K562 (cell line): Measurements from ENCODE around the gene LYPD3. TPM values are rescaled to one million over a fixed set of nuclear protein-coding genes. Genes with fewer than 3 reads are reported as not detected.

ENCODE experiments used
- ATAC-seq: fragments of 200-7000 bp; cut with Tn5 transposase; 3 replicates; pipeline ENCODE4 v1.9.1; 2020; ENCODE audit warnings: moderate library complexity
- BruUV-seq: library from RNA; stranded (reverse); fragments of 400-500 nt; replicated peaks from 2 replicates; lab custom pipeline; 2021; lab: Mats Ljungman, UMichigan
- CTCF ChIA-PET: fragments of 300-600 bp; formaldehyde crosslinking; extraction: SDS; loops from one replicate; lab custom pipeline; 2021; ENCODE audit warnings: low intra/inter-chr PET ratio; lab: Yijun Ruan, JAX
- POLR2A ChIA-PET: fragments of 300-600, 350-650 bp; sonication (Branson Sonifier 250); formaldehyde crosslinking; extraction: SDS; loops from one replicate; lab custom pipeline; 2021; ENCODE audit warnings: antibody characterized with exemption, inconsistent platforms; lab: Yijun Ruan, JAX
- DNase-seq, 4 experiments: peaks; one replicate each; pipeline versions ENCODE4 v3.0.0 to v3.0.0-alpha.2; 2011 to 2018; ENCODE audit warnings: low spot score in 3 of 4, mixed read lengths in 3 of 4; ENCODE audit errors: extremely low read depth in 1 of 4
- FAIRE-seq: peaks from 2 replicates; lab custom pipeline; 2011; peaks lifted over from hg19 to GRCh38; lab: Jason Lieb, UNC
- H2AFZ ChIP-seq: 2 replicates; pipeline ENCODE4 v1.6.0; 2011; ENCODE audit warnings: low read depth, low read length, control low read depth, inconsistent platforms
- H3K27ac ChIP-seq: fragments of 200-600 bp; 3 replicates; pipeline ENCODE4 v1.8.0; 2011; ENCODE audit warnings: low read depth, mild to moderate bottlenecking, control low read depth, inconsistent platforms, low read length, moderate library complexity, mixed read lengths; ENCODE audit errors: extremely low read depth
- H3K27me3 ChIP-seq, 2 experiments: fragments of 300-600 bp in 1 of 2; 2 replicates in 1 of 2; 3 replicates in 1 of 2; pipeline versions ENCODE4 v1.6.0 to v1.8.0; 2011; ENCODE audit warnings: inconsistent platforms in 2 of 2, low read length in 2 of 2, mild to moderate bottlenecking in 1 of 2, mixed read lengths in 1 of 2, moderate library complexity in 1 of 2; ENCODE audit not compliant: control insufficient read depth in 2 of 2, insufficient read depth in 2 of 2
- H3K36me3 ChIP-seq: fragments of 300-600 bp; 3 replicates; pipeline ENCODE4 v1.8.0; 2011; ENCODE audit warnings: mild to moderate bottlenecking, low read length, inconsistent platforms; ENCODE audit not compliant: control insufficient read depth, insufficient read depth
- H3K4me1 ChIP-seq, 2 experiments: fragments of 200-600 bp in 1 of 2; replicated peaks in 1 of 2; 2 replicates in 1 of 2; 3 replicates in 1 of 2; pipeline versions ENCODE4 v1.5.1 to v1.8.0; 2011; ENCODE audit warnings: inconsistent platforms in 2 of 2, low read length in 2 of 2, mild to moderate bottlenecking in 1 of 2, mixed read lengths in 1 of 2, moderate library complexity in 1 of 2; ENCODE audit not compliant: control insufficient read depth in 2 of 2, insufficient read depth in 2 of 2
- H3K4me2 ChIP-seq: 2 replicates; pipeline ENCODE4 v1.6.1; 2011; ENCODE audit warnings: low read length, control low read depth, inconsistent platforms, mixed read lengths; ENCODE audit not compliant: insufficient read depth
- H3K4me3 ChIP-seq: fragments of 200-600 bp; sonication (generic), shearing (Covaris generic); 2 replicates; pipeline ENCODE4 v1.5.1; 2016; ENCODE audit warnings: control low read depth, inconsistent platforms
- H3K79me2 ChIP-seq: fragments of 200-600 bp; 3 replicates; pipeline ENCODE4 v1.8.0; 2011; ENCODE audit warnings: low read length, inconsistent platforms; ENCODE audit not compliant: control insufficient read depth, insufficient read depth
- H3K9ac ChIP-seq, 2 experiments: 2 replicates each; pipeline versions ENCODE4 v1.6.0 to v1.6.1; 2011; ENCODE audit warnings: low read depth in 2 of 2, low read length in 2 of 2, control low read depth in 1 of 2, inconsistent platforms in 1 of 2, mild to moderate bottlenecking in 1 of 2, mixed read lengths in 1 of 2; ENCODE audit not compliant: insufficient read depth in 1 of 2
- H3K9me1 ChIP-seq: one replicate; pipeline ENCODE4 v1.6.0; 2011; ENCODE audit warnings: inconsistent platforms, mild to moderate bottlenecking, low read length, moderate library complexity; ENCODE audit not compliant: control insufficient read depth, insufficient read depth
- H3K9me3 ChIP-seq: replicated peaks from 2 replicates; pipeline ENCODE4 v1.5.1; 2011; ENCODE audit warnings: low read depth, low read length, inconsistent platforms; ENCODE audit not compliant: control insufficient read depth, insufficient read depth
- H4K20me1 ChIP-seq: replicated peaks from 2 replicates; pipeline ENCODE4 v1.6.1; 2011; ENCODE audit warnings: low read length, inconsistent platforms, mixed read lengths; ENCODE audit not compliant: control insufficient read depth, insufficient read depth
- EGR1 ChIP-seq: fragments of 450-650 bp; conservative IDR thresholded peaks from 2 replicates; pipeline ENCODE4 v1.6.1; 2017; ENCODE audit warnings: mild to moderate bottlenecking
- NRF1 ChIP-seq, 2 experiments: fragments of 450-650 bp; IDR thresholded peaks in 1 of 2; conservative IDR thresholded peaks in 1 of 2; 2 replicates each; pipeline ENCODE4 v1.6.1; 2014; ENCODE audit warnings: mild to moderate bottlenecking in 2 of 2
- ZFP30 ChIP-seq: fragments of 250-450 bp; sonication (Bioruptor Pico); IDR thresholded peaks from 2 replicates; pipeline ENCODE4 v1.8.0; 2022; ENCODE audit warnings: moderate library complexity, mild to moderate bottlenecking, inconsistent platforms, borderline replicate concordance
- WGBS: fragments of 100-300 bp; shearing (Covaris generic); methylation state at CpG from one replicate; pipeline ENCODE4 v1.1.6; 2016; ENCODE audit warnings: low coverage, mixed read lengths; ENCODE audit not compliant: insufficient coverage; ENCODE audit errors: missing lambda C conversion rate; 5-methylcytosine and 5-hydroxymethylcytosine counted together
- in situ Hi-C: fragments of 300-500 bp; cut with MboI; formaldehyde crosslinking; loops from 4 replicates; pipeline ENCODE4 v1.15.0; 2018; ENCODE audit warnings: inconsistent platforms, mixed read lengths
- intact Hi-C: fragments of 100-400 bp; cut with micrococcal nuclease; formaldehyde crosslinking; loops from 2 replicates; pipeline ENCODE4 v1.14.2; 2022
- polyA plus RNA-seq, 8 experiments: library from polyadenylated mRNA; depleted of rRNA in 4 of 8; stranded (reverse) in 5 of 8; unstranded in 3 of 8; fragments of >200 nt; fragmentation: Nextera tagmentation in 2 of 8; fragmentation: Illumina TruSeq in 1 of 8; extraction: Ambion mirVana in 2 of 8; extraction: Trizol in 1 of 8; gene quantifications; 2 replicates each; pipeline versions ENCODE4 v1.2.1 to v1.2.3, GENCODE V29; 2011 to 2014; ENCODE audit warnings: inconsistent platforms in 1 of 8, missing spikeins in 1 of 8
- total RNA-seq, 7 experiments: library from RNA; depleted of rRNA in 6 of 7; stranded (reverse); fragments of >200 nt in 6 of 7; fragmentation: Illumina TruSeq in 2 of 7; extraction: Trizol in 2 of 7; gene quantifications; 2 replicates each; pipeline versions ENCODE4 v1.2.1 to v1.2.3, GENCODE V29; 2011 to 2021; ENCODE audit warnings: low replicate concordance in 1 of 7
- TF ChIP-seq, protein P1 (sequence below): fragments of 250-450 bp; sonication (Bioruptor Pico); IDR thresholded peaks from 2 replicates; pipeline ENCODE4 v1.6.1; 2021; ENCODE audit warnings: mild to moderate bottlenecking
- TF ChIP-seq, protein P2 (sequence below): fragments of 200-800 bp; sonication (Bioruptor generic); IDR thresholded peaks from 2 replicates; pipeline ENCODE4 v1.6.1; 2016; ENCODE audit warnings: missing genetic modification characterization, missing compliant biosample characterization

Gene LYPD3
- total and polyA plus RNA-seq, 9 of the 15 experiments (the other 6 are each of a cell fraction or from before 2014, with no cell fraction given), result 0.04 to 0.33 (median 0.20) TPM; not detected in 1

DNA sequence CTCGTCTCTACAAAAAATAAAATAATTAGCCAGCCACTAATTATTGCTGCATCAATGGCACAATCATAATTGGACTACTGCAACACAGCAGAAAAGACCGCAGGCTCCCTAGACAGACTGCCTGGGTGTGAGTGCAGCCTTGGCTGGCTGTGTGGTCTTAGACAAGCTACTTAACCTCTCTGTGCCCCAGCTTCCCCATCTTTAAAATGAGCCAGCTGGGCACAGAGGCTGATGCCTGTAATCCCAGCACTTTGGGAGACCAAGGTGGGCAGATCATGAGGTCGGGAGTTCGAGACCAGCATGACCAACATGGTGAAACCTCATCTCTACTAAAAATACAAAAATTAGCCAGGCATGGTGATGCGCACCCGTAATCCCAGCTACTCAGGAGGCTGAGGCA, 31.7 kb downstream of the LYPD3 start:
- Histone ChIP-seq H3K36me3 (no peaks in the 10 kb centered on the region), H3K4me1 (no peaks in the 10 kb centered on the region; a peak in 1 of 5 replicates), H2AFZ (no peak overlapping the region), H3K27ac (no peak overlapping the region), H3K9me1 (no peaks in the 10 kb centered on the region), H3K4me2 (no peak overlapping the region), H3K9me3 (no peaks in the 10 kb centered on the region), H3K9ac (no peak overlapping the region), H4K20me1 (no peaks in the 10 kb centered on the region), H3K79me2 (no peaks in the 10 kb centered on the region), H3K4me3 (no peak overlapping the region), H3K27me3 (peaks cover 0 to 4% of the 10 kb centered on the region in 2 experiments; a peak in 1 of 5 replicates)
- TF ChIP-seq, protein P1, sequence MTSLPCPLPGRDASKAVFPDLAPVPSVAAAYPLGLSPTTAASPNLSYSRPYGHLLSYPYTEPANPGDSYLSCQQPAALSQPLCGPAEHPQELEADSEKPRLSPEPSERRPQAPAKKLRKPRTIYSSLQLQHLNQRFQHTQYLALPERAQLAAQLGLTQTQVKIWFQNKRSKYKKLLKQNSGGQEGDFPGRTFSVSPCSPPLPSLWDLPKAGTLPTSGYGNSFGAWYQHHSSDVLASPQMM (CRISPR knock-in tag), result no peak
- TF ChIP-seq, protein P2, sequence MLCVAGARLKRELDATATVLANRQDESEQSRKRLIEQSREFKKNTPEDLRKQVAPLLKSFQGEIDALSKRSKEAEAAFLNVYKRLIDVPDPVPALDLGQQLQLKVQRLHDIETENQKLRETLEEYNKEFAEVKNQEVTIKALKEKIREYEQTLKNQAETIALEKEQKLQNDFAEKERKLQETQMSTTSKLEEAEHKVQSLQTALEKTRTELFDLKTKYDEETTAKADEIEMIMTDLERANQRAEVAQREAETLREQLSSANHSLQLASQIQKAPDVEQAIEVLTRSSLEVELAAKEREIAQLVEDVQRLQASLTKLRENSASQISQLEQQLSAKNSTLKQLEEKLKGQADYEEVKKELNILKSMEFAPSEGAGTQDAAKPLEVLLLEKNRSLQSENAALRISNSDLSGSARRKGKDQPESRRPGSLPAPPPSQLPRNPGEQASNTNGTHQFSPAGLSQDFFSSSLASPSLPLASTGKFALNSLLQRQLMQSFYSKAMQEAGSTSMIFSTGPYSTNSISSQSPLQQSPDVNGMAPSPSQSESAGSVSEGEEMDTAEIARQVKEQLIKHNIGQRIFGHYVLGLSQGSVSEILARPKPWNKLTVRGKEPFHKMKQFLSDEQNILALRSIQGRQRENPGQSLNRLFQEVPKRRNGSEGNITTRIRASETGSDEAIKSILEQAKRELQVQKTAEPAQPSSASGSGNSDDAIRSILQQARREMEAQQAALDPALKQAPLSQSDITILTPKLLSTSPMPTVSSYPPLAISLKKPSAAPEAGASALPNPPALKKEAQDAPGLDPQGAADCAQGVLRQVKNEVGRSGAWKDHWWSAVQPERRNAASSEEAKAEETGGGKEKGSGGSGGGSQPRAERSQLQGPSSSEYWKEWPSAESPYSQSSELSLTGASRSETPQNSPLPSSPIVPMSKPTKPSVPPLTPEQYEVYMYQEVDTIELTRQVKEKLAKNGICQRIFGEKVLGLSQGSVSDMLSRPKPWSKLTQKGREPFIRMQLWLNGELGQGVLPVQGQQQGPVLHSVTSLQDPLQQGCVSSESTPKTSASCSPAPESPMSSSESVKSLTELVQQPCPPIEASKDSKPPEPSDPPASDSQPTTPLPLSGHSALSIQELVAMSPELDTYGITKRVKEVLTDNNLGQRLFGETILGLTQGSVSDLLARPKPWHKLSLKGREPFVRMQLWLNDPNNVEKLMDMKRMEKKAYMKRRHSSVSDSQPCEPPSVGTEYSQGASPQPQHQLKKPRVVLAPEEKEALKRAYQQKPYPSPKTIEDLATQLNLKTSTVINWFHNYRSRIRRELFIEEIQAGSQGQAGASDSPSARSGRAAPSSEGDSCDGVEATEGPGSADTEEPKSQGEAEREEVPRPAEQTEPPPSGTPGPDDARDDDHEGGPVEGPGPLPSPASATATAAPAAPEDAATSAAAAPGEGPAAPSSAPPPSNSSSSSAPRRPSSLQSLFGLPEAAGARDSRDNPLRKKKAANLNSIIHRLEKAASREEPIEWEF (CRISPR knock-in tag), result no peak
- TF ChIP-seq ZFP30, result no peak
- no peak for TF ChIP-seq NRF1 (conservative IDR thresholded peaks at IDR 0.05 in 1 of 2, IDR thresholded peaks at IDR 0.05 in 1 of 2)
- TF ChIP-seq EGR1, result no peak
- POLR2A ChIA-PET, result no interaction called here
- DNase-seq (no peak), ATAC-seq (no peak), FAIRE-seq (no peak)
- WGBS, result 2% methylated on average over 6 of the region's 6 CpGs
- no TSS peak for BruUV-seq
- in situ Hi-C loops (no loop called here), intact Hi-C loops (loop anchor here (1.0 kb wide), 1 partner anchor 86 kb away; no protein-coding TSS in a partner anchor)
- CTCF ChIA-PET, result interaction anchor here (2.3 kb wide), 1 partner anchor 86 kb away, joined by 22 read pairs; no protein-coding TSS in a partner anchor
